Stimulated activated CD4-positive, alpha-beta T cell treated with anti-CD3 and anti-CD28 coated beads, TNF-alpha, amount 100 ng/mL, for 24 hours (primary cell): Measurements from ENCODE around the gene ABHD4.
"Not testable (repeated sequence)": the region's sequence is repeated elsewhere in the genome, so short reads cannot be mapped to it uniquely, and the experiment has no call there.

Experiments used
- DNase-seq, 3 experiments: peaks; one replicate each; pipeline ENCODE4 v3.0.0-alpha.2; 2020; ENCODE audit warnings: low read depth in 3 of 3

ABHD4 gene

DNA sequence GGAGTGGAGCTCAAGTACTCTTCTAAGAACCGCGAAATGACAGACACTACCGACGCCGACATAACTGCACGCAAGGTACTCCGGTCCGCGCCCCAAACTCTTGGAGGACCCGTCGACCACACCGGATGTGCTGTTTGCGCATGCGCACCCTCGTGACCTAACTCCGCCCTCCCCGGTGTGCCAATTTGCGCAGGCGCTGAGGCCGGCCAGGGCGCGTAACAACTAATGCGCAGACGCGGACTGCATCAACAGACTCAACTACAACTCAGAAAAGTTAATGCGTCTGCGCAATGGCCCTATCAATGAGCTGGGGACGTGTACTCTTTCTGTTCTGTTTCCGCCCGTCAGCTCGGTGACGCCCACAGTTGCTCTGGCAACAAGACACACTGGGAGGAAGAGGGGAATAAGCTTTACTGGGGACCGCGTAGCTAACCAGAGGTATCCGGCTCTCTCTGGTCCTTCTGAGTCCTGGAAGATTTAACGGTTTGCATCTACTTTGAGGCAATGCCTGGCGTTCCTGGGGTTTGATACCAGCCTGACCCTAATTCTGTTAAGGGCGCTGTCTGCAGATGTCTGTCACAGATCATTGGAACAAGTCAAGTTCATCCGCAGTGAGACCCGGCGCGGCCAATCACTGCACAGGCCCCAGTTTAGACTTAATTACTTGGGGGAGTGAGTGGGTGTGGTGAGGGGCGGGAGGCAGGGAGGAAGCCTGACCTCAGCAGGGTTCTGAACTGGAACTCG lies 8.8 kb upstream of the ABHD4 start, which contains the start of gene DAD1:
DAD1 (minus strand) TSS at position 129 of the 744 bp plus-strand sequence; CDS start at position 62, 67 bp downstream.
- DNase-seq = peak; percentile 99 to 100 (median 100)

- no peak for DNase-seq
These were observed 4.9 kb upstream of the ABHD4 start for GRCh38 chr14:22593189-22593588.

DNA sequence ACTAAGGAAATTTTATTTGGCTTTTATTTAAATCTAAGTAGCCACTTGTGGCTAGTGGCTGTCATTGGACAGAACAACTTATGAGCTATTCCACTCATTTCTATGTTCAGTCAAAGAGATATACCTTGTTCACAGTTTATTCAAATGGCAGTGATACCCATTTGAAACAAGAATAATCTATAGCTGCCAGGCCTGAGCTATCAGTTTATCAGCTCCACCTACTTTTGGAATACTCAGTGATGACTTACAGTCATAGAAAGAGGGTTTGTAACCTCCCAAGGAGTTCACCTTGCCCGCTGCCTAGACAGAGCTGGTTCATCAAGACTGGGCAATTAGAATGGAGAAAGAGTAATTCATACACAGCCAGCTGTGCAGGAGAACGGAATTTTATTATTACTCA lies 4.5 kb upstream of the ABHD4 start:
- no peak for DNase-seq

- DNase-seq = no peak
These were observed 3.9 kb upstream of the ABHD4 start for GRCh38 chr14:22594156-22594716.

- DNase-seq = no peak
These were observed 1.7 kb upstream of the ABHD4 start for GRCh38 chr14:22596354-22596879.

- DNase-seq = no peak
These were observed 835 bp upstream of the ABHD4 start for GRCh38 chr14:22597265-22597664.

- DNase-seq = no peak
These were observed 365 bp upstream of the ABHD4 start for GRCh38 chr14:22597771-22598098.

- DNase-seq = peak in 1 of 3 experiments; percentile 39
These were observed 770 bp downstream of the ABHD4 start for GRCh38 chr14:22598896-22599244.

DNA sequence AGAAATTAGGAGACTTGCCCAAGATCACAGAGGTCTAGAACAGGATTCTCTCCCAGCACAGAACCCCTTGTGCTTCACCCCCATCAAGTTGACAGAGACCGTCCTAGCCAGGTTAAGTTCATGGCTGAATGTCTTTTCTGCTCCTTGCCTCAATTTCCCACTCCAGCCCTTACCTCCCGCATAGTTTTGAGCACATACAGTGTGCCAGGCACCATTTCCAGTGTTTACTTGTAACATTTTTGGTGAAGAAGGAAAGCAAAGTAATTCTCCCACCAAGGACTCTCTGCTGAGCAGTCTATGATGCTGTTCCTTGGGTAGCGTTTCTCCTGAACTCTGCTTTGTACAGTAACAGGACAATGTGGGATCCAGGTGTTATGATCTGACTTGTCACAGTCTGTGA lies 1.2 kb downstream of the ABHD4 start:
- DNase-seq = no peak

DNA sequence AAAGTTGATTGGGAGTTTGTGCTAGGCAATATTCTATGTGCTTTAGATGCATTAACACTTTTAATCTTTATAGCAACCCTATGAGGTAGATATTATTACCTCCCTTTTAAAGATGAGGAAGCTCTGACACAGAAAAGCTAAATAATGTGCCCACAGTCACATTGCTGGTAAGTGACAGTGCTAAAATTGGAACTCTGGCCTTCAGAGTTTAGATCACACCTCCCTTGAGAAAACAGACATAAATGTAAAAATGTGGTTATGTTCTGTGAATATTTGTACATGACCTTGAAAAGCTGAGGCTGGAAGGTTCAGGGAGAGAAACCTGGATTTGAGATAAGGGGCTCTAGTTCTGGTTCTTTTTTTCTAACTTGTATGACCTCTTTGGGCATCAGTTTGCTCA lies 1.9 kb downstream of the ABHD4 start:
- no peak for DNase-seq

DNA sequence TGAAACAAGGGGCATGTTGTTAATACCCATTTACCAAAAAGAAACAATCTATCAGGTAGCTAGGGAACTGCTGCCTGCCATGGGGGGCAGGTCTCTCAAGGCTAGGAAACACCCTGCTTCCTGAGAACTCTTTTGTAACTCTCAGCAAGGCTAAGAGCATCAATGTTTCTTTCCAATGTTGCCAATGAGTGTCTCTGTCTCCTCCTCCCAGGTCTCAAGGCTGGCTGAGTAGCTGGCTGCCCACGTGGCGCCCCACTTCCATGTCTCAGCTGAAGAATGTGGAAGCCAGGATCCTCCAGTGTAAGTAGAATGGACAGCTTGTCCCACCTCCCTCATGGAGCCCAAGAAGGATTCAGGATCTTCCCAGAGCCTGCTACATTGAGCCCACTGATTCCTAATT lies 3.4 kb downstream of the ABHD4 start:
- DNase-seq = no peak

GRCh38 chr14:22601996-22602395 lies 3.9 kb downstream of the ABHD4 start:
- no peak for DNase-seq

DNA sequence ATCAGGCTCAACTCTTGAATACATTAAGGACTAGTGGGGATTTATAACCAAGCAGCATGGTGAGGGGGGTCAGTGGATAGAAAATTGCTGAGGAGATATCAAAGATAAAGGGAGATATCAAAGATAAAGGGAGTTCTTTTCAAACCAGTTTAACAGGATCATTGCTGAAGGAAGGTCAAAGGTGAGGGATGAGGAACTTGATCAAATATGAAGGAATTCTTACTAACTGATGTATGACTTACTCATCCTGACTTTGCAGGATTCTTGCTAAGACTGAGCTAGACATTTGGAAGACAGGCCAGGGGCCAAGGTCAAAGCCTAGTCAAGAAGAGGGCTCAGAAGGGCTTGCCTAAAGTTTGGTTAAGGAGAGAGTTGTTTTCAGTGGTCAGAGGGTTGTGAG lies 4.8 kb downstream of the ABHD4 start:
- DNase-seq = no peak

GRCh38 chr14:22606380-22606779 lies 8.3 kb downstream of the ABHD4 start:
- no peak for DNase-seq

GRCh38 chr14:22607291-22607690 lies 9.2 kb downstream of the ABHD4 start:
- DNase-seq = no peak

GRCh38 chr14:22610931-22611330 lies 12.8 kb downstream of the ABHD4 start:
- DNase-seq = no peak

GRCh38 chr14:22613106-22613695 lies 15.1 kb downstream of the ABHD4 start:
- no peak for DNase-seq

DNA sequence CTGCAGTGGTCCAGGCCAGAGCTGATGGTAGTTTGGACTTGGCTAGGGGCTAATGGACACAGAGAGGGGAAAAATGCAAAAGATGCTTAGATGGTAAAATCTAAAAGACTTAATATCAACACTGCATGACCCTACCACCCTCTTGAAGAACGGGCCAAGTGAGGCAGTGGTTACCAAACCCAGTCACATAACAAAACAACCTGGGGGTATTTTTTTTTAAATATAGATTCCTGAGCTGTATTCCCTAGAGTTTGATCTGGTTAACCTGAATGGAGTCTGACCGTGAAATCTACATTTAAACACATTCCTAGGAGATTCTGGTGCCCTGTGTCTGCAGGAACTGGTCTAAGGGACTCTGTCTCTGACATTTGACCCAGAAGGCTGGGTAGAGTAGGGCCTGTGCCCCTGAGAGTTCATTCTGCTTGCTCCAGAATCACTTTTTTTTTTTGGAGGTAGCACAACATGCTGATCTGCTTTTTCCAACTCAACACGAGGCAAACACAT lies 15.7 kb downstream of the ABHD4 start:
- DNase-seq = no peak

DNA sequence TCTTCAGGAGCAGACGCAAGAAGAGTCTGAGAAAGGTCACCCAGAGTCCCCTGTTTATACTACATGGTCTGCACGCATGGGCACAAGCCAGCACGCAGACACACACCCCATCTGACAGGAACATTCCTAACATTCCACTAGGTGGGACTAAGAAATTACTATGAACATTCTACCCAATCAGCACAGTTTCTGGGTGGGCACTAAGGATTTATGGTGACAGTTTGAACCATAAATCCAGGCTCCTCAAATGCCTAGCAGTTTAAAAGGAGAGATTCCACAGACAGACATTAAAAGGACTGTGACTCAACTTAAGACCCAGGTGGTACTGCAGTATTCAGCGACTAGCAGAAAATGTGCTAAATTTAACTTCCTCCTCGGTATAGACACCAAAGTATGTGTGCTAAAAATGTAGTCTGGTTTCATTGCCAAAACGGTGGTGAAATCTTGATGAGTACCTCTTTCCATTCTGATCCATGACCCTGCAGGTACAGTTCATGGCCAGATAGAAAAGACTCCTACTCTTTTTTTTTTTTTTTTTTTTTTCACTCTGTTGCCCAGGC lies 16.2 kb downstream of the ABHD4 start:
- no peak for DNase-seq

- not testable (repeated sequence) for DNase-seq
These were observed 17.7 kb downstream of the ABHD4 start for GRCh38 chr14:22615765-22616164.

GRCh38 chr14:22622255-22622654 lies 24.2 kb downstream of the ABHD4 start:
- DNase-seq = no peak

DNA sequence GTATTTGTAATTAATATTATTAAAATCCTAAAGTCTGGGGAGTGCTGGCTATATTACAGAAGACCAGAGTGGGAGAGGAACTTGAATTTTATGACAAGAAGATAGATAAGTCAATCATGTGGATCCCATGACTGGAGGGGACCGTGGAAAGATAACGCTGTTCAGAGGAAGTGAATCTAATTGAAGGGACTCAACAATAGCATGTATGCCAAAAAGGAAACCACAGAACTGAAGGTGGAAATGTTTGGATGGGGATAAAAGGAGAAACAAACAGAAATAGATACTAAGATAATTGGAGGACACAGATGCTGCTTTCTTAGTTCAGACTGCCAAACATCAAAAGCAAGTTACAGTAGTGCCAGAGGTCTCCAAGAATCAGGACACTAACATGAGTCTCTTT lies 24.9 kb downstream of the ABHD4 start:
- DNase-seq = no peak

GRCh38 chr14:22626590-22626989 lies 28.5 kb downstream of the ABHD4 start:
- no peak for DNase-seq
